T-helper 1 cell treated with Interleukin-12 subunit alpha and Interleukin-12 subunit beta and Interleukin-4 antibody, amounts not matched to agents 30 μg/mL and 1 μg/mL, for 36 hours (primary cell): ENCODE data around the gene EXOC3.

ENCODE experiments used
- H3K27ac Mint-ChIP-seq: one replicate; pipeline ENCODE4 v1.8.0; 2021; ENCODE audit warnings: mild to moderate bottlenecking, mixed read lengths
- H3K27me3 Mint-ChIP-seq: one replicate; pipeline ENCODE4 v1.8.0; 2021; ENCODE audit warnings: low read depth, mixed read lengths
- H3K36me3 Mint-ChIP-seq: one replicate; pipeline ENCODE4 v1.8.0; 2021; ENCODE audit warnings: low read depth, mixed read lengths
- H3K4me1 Mint-ChIP-seq: one replicate; pipeline ENCODE4 v1.8.0; 2021; ENCODE audit warnings: low read depth, mixed read lengths
- H3K4me3 Mint-ChIP-seq: one replicate; pipeline ENCODE4 v1.8.0; 2021; ENCODE audit warnings: mild to moderate bottlenecking, moderate library complexity, mixed read lengths
- H3K9me3 Mint-ChIP-seq: one replicate; pipeline ENCODE4 v1.8.0; 2021; ENCODE audit warnings: mixed read lengths

EXOC3 gene

DNA sequence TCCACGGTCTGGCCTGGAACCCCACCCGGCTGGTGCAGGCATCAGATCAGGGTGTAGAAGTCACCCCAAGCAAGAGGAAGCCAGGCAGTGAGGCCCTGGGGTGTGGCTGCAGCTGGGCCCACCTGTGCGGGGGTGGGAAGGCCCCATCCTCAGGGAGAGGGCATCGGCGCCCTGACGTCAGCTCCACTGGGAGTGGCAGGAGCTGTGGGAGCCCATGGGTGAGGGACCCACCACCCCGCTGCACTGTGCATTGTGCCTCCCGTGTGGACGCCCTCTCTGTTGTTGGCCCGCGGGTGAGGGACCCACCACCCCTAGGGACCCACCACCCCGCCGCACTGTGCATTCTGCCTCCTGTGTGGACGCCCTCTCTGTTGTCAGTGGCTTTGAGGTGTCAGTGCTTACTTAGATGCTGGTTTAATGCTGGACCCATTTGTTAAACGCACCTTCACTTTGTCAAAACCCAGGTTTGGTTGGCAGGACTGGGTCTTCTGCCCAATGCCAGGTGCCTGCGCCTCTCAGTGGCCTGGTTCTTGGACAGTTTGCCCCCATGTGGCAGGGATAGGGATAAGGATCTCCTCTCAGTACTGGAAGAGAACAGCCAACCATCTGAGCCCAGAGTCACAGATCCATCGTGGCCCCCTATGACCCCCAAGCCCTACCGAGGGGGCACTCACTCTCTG is 6.9 kb upstream of the EXOC3 start:
- H3K27ac Mint-ChIP-seq: no peak overlapping the region
- H3K36me3 Mint-ChIP-seq: no peaks in the 10 kb centered on the region
- no peak overlapping the region for H3K4me3 Mint-ChIP-seq
- H3K27me3 Mint-ChIP-seq: no peaks in the 10 kb centered on the region
- no peaks in the 10 kb centered on the region for H3K9me3 Mint-ChIP-seq
- H3K4me1 Mint-ChIP-seq: peaks cover 4% of the 10 kb centered on the region

DNA sequence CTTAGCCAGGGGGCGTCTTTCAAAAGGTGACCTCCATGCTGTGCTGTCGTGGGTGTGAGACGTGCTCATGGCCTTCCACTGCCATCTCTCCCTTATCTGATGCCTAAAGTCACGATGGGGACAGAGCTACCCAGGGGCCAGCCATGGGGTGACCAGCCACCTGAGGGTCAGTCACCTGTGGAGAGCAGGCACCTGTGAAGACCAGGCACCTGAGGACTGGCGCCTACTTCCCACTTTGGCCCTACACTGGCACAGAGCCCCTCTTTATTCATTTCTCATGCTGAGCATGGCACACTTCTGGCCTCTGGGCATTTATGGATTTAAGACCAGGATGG is 6.4 kb upstream of the EXOC3 start:
- Mint-ChIP-seq H3K27ac (no peak overlapping the region), H3K4me1 (peaks cover 5% of the 10 kb centered on the region), H3K27me3 (no peaks in the 10 kb centered on the region), H3K36me3 (no peaks in the 10 kb centered on the region), H3K4me3 (no peak overlapping the region), H3K9me3 (no peaks in the 10 kb centered on the region)

DNA sequence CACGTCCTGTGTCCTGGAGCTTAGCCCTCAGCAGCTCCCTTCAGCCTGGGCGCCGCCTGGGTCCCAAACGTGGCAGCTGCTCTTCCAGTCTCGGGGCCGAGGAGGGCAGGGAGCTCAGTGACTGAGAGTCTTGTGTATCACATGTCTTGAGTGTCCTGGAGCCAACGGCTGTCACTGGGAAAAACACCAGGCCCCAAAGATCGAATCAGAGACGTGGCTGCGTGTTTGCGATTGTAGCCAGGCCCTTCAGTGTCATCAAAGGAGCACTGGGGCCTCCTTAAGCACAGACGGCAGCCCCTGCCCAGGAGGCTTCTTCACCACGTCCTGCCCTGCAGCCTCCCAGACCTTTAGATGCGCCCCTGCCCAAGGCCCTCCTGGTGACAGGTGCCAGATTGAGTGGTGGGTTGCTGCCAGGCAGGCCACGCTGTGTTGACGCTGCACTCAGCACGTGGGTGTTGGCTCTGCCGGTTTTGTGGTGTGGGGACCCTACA is 5.7 kb upstream of the EXOC3 start:
- no peak overlapping the region for H3K27ac Mint-ChIP-seq
- no peaks in the 10 kb centered on the region for H3K27me3 Mint-ChIP-seq
- H3K9me3 Mint-ChIP-seq: no peaks in the 10 kb centered on the region
- H3K4me1 Mint-ChIP-seq: peaks cover 10% of the 10 kb centered on the region
- H3K4me3 Mint-ChIP-seq: no peak overlapping the region
- no peaks in the 10 kb centered on the region for H3K36me3 Mint-ChIP-seq

DNA sequence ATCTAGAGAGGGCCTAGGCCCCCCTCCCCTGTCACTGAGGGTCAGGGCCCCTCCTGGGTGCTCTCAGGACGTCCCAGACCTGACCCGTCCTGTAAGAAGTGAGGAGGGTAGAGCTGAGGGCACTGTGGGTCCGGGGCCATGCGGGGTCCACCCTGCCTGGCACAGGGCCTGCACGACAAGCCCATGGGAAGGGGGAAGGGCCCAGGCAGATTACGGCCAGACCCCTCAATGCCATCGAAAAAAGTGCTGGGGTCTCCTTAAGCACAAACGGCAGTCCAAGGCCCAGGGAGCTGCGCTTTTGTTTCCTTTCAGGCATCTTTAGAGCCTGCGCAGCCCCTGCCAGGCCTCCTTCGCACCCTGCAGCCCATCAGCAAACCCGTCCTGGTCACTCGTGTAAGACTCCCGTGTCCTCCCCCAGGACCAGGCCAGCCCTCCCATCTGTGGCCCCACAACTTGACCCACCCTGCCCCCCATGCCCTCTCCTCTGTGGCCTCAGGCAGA is 4.4 kb upstream of the EXOC3 start:
- H3K27me3 Mint-ChIP-seq: no peaks in the 10 kb centered on the region
- no peak overlapping the region for H3K27ac Mint-ChIP-seq
- no peak overlapping the region for H3K4me3 Mint-ChIP-seq
- H3K36me3 Mint-ChIP-seq: no peaks in the 10 kb centered on the region
- no peaks in the 10 kb centered on the region for H3K9me3 Mint-ChIP-seq
- H3K4me1 Mint-ChIP-seq: peaks cover 14% of the 10 kb centered on the region

DNA sequence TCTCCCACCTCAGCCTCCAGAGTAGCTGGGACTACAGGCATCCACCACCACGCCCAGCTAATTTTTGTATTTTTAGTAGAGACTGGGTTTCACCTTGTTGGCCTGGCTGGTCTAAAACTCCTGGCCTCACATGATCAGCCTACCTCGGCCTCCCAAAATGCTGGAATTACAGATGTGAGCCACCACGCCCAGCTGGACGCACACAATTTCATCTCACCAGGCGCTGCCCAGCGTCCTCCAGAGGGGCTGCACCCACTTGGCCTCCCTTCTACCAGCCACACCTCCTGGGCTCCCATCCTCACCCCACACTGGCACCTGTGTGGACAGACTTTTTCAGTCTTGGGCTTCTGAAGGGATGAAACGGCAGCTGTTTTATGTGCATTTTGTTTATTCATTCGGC is 3.8 kb upstream of the EXOC3 start:
- Mint-ChIP-seq H3K4me1 (peaks cover 15% of the 10 kb centered on the region), H3K9me3 (no peaks in the 10 kb centered on the region), H3K27me3 (no peaks in the 10 kb centered on the region), H3K36me3 (no peaks in the 10 kb centered on the region), H3K27ac (no peak overlapping the region), H3K4me3 (no peak overlapping the region)

DNA sequence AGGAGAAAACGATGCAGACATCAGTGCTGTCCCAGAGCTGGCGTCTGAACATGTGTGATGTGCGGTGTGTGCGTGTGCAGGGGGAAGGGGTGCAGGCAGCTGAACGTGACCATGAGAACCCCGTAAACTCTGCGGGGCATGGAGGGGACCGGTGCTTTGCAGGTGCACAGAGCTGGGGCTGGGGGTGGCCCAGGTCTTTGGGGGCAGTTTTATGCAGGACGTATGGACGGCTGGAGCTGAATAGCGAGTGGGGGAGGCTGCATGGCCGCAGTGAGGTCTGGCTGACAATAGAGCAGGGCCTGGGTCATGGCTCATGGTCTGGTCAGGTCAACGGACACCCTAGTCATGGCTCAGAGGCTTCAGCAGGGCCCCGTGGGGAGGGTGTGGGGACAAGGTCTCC is 3.3 kb upstream of the EXOC3 start:
- no peaks in the 10 kb centered on the region for H3K9me3 Mint-ChIP-seq
- no peak overlapping the region for H3K27ac Mint-ChIP-seq
- no peak overlapping the region for H3K4me3 Mint-ChIP-seq
- H3K4me1 Mint-ChIP-seq: peaks cover 18% of the 10 kb centered on the region
- no peaks in the 10 kb centered on the region for H3K27me3 Mint-ChIP-seq
- peaks cover under 1% of the 10 kb centered on the region for H3K36me3 Mint-ChIP-seq

DNA sequence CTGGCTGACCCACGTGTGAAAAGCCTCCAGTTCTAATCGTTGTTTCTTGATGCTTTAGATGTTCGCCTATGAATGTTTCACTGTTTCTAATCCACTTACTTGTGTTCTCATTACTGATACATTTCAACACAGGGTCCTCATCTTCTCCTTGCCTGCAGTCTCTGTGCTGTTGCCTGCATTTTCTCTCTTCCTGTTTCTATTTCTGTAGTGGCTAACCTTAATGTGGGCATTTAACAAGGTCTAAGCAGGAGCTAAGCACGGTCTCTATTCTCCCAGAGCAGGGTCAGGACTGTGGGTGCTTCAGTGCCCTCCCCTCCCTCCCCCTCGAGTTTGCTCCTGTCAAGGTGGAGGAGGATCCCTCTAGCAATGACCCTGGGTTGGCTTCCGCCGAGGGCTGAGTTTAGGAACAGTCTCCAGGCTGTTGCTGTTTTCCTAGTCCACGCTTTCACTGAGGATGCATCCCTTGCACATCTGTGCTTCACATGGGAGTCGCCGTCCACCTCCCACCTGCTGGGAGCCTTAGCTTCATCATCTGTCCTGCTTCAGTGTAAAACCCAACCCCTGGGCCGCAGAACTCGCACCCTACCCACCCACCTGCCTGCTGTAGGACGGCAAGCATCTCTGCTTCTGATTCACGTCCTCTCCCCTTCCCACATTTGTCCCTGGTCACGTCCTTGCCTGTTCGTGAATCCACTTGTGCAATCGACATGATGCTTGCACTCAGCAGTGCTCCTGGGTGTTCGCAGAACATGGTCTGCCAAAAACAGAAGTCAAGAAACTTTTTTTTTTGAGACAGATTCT is 2.4 kb upstream of the EXOC3 start:
- Mint-ChIP-seq H3K36me3 (peaks cover 5% of the 10 kb centered on the region), H3K27me3 (no peaks in the 10 kb centered on the region), H3K4me1 (peaks cover 23% of the 10 kb centered on the region), H3K27ac (peak overlapping the region; percentile 11), H3K4me3 (no peak overlapping the region), H3K9me3 (no peaks in the 10 kb centered on the region)

DNA sequence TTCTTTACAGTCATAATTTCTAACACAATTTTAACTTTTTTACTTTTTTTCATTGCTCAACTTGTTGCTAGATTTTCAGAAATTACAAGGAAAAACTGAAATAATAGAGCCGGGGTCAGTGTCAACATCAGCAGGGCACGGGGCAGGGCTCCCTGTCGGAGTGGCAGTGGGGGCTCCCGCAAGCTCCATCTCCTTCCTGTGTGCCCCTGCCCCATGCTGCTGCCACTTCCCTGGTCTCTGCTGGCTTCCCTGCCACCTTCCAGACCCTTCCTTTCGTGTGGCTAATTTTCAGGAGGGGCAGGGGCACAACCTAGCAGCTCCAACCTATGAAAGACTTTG is 1.0 kb upstream of the EXOC3 start:
- Mint-ChIP-seq H3K36me3 (peaks cover 13% of the 10 kb centered on the region), H3K9me3 (no peaks in the 10 kb centered on the region), H3K4me1 (peaks cover 30% of the 10 kb centered on the region), H3K27me3 (no peaks in the 10 kb centered on the region), H3K4me3 (peak overlapping the region; percentile 98), H3K27ac (peak overlapping the region; percentile 72)

DNA sequence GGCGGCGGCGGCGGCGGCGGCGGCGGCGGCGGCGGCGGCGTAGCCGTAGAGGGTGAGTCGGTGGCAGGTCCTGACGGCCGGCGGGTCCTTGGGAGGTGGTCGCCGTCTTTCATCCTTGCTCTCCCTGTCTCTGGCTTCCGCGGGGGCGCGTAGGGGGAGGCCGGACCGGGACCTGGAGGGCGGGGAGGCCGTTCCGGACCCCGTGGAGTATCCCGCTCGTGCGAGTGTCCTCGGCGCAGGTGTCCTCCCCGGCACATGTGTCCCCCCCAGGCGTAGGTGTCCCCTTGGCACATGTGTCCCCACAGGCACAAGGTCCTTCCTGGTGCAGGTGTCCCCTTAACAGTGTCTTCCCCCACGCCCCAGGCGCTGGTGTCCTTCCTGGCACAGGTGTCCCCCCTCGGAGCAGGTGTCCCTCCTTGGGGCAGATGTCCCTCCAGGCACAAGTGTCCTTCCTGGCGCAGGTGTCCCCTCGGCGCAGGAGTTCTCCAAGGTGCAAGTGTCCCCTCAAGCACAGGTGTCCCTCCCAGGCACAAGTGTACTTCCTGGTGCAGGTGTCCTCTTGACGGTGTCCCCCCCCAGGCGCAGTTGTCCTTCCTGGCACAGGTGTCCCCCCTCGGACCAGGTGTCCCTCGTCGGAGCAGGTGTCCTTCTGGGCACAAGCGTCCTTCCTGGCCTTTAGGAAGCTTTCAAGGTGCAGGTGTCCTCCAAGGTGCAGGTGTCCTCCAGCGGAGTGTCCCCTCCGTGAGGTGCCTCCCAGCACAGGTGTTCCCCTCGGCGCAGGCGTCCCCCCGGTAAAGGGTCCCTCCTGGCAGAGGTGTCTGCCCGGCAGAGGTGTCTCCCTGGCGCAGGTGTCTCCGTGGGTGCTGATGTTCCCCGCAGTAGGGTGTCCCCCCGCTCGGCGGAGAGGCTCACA is 519 bp downstream of the EXOC3 start:
- Mint-ChIP-seq H3K9me3 (no peaks in the 10 kb centered on the region), H3K36me3 (peaks cover 22% of the 10 kb centered on the region), H3K4me3 (peak overlapping the region; percentile 98), H3K4me1 (peaks cover 34% of the 10 kb centered on the region), H3K27me3 (no peaks in the 10 kb centered on the region), H3K27ac (peak overlapping the region; percentile 57)

DNA sequence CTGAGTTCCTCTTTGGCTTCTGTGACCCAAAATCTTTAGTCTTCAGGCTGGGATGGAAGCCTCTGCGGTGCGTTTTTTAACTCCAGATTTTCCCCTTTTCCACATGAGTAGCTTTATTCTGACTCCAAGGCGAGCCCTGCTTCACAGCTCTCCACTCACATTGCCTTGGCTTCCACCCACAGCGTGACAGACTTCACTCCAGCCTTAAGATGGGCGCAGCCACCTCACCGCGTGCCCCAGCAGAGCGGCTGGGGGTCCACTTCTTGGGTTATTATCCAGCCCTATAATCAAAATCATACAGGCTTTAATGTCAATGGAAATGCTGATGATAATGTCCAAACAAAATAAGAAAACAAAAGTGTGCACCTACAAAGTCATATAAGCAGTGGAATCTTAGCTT is 1.2 kb downstream of the EXOC3 start:
- Mint-ChIP-seq H3K36me3 (peaks cover 30% of the 10 kb centered on the region), H3K4me1 (peaks cover 36% of the 10 kb centered on the region), H3K27ac (peak overlapping the region; percentile 23), H3K27me3 (no peaks in the 10 kb centered on the region), H3K4me3 (peak overlapping the region; percentile 85), H3K9me3 (no peaks in the 10 kb centered on the region)

DNA sequence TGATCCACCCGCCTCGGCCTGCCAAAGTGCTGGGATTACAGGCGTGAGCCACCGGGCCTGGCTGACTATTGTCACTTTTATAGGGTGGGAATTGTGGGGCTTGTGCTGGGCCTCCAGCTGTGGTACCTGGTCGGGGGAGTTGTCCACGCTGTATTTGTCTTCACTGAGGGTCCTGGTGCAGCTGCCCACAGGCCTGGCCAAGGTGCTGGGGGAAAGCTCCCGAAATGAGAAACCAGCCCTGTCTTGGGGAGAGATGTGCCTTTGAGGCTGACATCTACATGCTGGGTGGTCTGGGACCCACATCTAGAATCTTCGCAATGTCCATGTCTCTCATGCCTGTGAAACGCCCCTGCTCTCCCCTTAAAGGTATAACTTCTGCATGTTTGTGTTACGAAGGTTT is 2.6 kb downstream of the EXOC3 start:
- peak overlapping the region; percentile 17 for H3K4me3 Mint-ChIP-seq
- H3K4me1 Mint-ChIP-seq: peaks cover 36% of the 10 kb centered on the region
- no peaks in the 10 kb centered on the region for H3K27me3 Mint-ChIP-seq
- no peak overlapping the region for H3K27ac Mint-ChIP-seq
- peaks cover 41% of the 10 kb centered on the region for H3K36me3 Mint-ChIP-seq
- peaks cover 6% of the 10 kb centered on the region for H3K9me3 Mint-ChIP-seq

DNA sequence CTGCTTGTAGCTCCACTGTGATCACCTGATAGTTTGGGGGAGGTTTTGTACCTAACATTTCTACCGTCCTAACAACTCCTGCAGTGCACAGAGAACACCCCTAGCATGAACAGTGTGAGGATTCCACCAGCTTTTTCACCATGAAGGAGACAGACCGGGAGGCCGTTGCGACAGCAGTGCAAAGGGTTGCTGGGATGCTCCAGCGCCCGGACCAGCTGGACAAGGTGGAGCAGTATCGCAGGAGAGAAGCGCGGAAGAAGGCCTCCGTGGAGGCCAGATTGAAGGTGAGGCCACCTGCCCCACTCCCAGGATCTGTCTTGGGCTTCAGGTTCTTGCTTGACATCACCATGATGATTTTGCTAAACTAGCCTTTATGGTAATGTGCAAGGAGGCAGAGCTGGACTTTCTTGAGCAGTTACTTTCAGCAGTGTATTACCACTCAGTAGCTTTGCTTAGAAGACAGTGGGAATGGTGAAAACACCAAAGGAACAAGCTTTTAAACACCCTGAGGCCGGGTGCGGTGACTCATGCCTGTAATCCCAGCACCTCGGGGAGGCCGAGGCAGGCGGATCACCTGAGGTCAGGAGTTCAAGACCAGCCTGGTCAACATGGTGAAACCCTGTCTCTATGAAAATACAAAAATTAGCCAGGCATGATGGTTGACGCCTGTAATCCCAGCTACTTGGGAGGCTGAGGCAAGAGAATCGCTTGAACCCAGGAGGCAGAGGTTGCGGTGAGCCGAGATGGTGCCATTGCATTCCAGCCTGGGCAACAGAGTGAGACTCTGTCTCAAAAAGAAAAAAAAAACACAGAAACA is 3.3 kb downstream of the EXOC3 start:
- Mint-ChIP-seq H3K27me3 (no peaks in the 10 kb centered on the region), H3K4me3 (peak overlapping the region; percentile 17), H3K27ac (no peak overlapping the region), H3K4me1 (peaks cover 33% of the 10 kb centered on the region), H3K9me3 (peaks cover 12% of the 10 kb centered on the region), H3K36me3 (peaks cover 48% of the 10 kb centered on the region)

DNA sequence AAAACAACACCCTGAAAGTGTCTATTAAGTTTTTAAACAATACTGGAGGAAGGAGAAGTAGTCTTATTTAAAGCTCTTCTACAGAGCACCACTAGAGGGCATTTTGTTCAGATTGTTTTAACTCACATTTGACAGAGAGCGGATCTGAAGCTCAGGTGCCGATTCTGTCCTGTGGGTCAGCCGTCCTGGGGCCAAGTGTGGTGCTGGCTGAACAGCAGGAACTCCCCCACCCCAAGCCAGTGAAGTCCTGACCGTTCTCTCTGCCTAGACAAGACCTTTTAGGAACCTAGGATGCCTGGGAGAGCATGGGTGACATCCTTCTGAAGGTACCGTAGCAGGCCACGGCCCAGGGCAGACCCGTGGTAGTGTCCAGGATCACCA is 3.9 kb downstream of the EXOC3 start:
- Mint-ChIP-seq H3K27me3 (no peaks in the 10 kb centered on the region), H3K9me3 (peaks cover 18% of the 10 kb centered on the region), H3K4me1 (peaks cover 31% of the 10 kb centered on the region), H3K4me3 (no peak overlapping the region), H3K27ac (no peak overlapping the region), H3K36me3 (peaks cover 54% of the 10 kb centered on the region)

DNA sequence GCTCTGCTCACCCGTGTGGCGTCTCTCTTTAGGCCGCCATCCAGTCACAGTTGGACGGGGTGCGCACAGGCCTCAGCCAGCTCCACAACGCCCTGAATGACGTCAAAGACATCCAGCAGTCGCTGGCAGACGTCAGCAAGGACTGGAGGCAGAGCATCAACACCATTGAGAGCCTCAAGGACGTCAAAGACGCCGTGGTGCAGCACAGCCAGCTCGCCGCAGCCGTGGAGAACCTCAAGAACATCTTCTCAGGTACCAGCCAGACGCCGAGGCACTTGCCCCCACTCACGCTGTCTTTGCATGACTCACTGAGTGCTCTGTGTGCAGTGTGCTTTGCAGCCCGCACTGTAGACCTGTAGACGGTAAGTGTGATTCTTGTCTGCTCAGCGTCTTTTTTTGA is 4.5 kb downstream of the EXOC3 start:
- Mint-ChIP-seq H3K4me3 (no peak overlapping the region), H3K27me3 (no peaks in the 10 kb centered on the region), H3K27ac (peak overlapping the region; percentile 45), H3K36me3 (peaks cover 60% of the 10 kb centered on the region), H3K4me1 (peaks cover 32% of the 10 kb centered on the region), H3K9me3 (peaks cover 24% of the 10 kb centered on the region)
